Anterior cingulate cortex (tissue), 58 donors: Measurements from ENCODE around the gene MAST4.

Experiments
- DNase-seq, 58 donors: peaks; one replicate each; lab custom pipeline; 2025; lab: John Stamatoyannopoulos, UW

Gene MAST4

GRCh38 chr5:66889524-66889923 is 293.3 kb downstream of the MAST4 start:
- no peak for DNase-seq

GRCh38 chr5:66891184-66891925 is 295.2 kb downstream of the MAST4 start:
- DNase-seq = no peak

GRCh38 chr5:66892716-66893115 is 296.5 kb downstream of the MAST4 start:
- DNase-seq = no peak

GRCh38 chr5:66894480-66895240 is 298.5 kb downstream of the MAST4 start:
- DNase-seq = no peak

- DNase-seq = no peak
Measured at GRCh38 chr5:66896171-66896570, 300.0 kb downstream of the MAST4 start.

GRCh38 chr5:66897356-66897755 is 301.2 kb downstream of the MAST4 start:
- DNase-seq = no peak

- DNase-seq = no peak
Measured at GRCh38 chr5:66898241-66898995, 302.2 kb downstream of the MAST4 start.

GRCh38 chr5:66903218-66903617 is 307.0 kb downstream of the MAST4 start:
- no peak for DNase-seq

- DNase-seq = no peak
Measured at GRCh38 chr5:66903709-66904108, 307.5 kb downstream of the MAST4 start.

GRCh38 chr5:66904189-66904588 is 308.0 kb downstream of the MAST4 start:
- DNase-seq = no peak

- DNase-seq = no peak
Measured at GRCh38 chr5:66906021-66906420, 309.8 kb downstream of the MAST4 start.

- DNase-seq = no peak
Measured at GRCh38 chr5:66908230-66908629, 312.0 kb downstream of the MAST4 start.

GRCh38 chr5:66909364-66909763 is 313.2 kb downstream of the MAST4 start:
- no peak for DNase-seq

GRCh38 chr5:66912787-66913186 is 316.6 kb downstream of the MAST4 start:
- no peak for DNase-seq

GRCh38 chr5:66915531-66915930 is 319.3 kb downstream of the MAST4 start:
- DNase-seq = no peak

GRCh38 chr5:66922881-66923280 is 326.7 kb downstream of the MAST4 start:
- DNase-seq = no peak

- DNase-seq = no peak
Measured at GRCh38 chr5:66923457-66923856, 327.3 kb downstream of the MAST4 start.

GRCh38 chr5:66923922-66924321 is 327.7 kb downstream of the MAST4 start:
- no peak for DNase-seq

GRCh38 chr5:66927140-66927539 is 330.9 kb downstream of the MAST4 start:
- DNase-seq = no peak

GRCh38 chr5:66929281-66929680 is 333.1 kb downstream of the MAST4 start:
- DNase-seq = no peak

- no peak for DNase-seq
Measured at GRCh38 chr5:66929995-66930394, 333.8 kb downstream of the MAST4 start.
